GM10847 (cell line): ENCODE data around the gene PPIA.

Experiments used
- POLR2A ChIP-seq: IDR thresholded peaks from 2 replicates; pipeline ENCODE4 v1.6.1; 2011; ENCODE audit not compliant: insufficient read length; ENCODE audit errors: extremely low read depth

Gene PPIA

GRCh38 chr7:44845451-44845850 lies 49.0 kb downstream of the PPIA start:
- no peak for TF ChIP-seq POLR2A

DNA sequence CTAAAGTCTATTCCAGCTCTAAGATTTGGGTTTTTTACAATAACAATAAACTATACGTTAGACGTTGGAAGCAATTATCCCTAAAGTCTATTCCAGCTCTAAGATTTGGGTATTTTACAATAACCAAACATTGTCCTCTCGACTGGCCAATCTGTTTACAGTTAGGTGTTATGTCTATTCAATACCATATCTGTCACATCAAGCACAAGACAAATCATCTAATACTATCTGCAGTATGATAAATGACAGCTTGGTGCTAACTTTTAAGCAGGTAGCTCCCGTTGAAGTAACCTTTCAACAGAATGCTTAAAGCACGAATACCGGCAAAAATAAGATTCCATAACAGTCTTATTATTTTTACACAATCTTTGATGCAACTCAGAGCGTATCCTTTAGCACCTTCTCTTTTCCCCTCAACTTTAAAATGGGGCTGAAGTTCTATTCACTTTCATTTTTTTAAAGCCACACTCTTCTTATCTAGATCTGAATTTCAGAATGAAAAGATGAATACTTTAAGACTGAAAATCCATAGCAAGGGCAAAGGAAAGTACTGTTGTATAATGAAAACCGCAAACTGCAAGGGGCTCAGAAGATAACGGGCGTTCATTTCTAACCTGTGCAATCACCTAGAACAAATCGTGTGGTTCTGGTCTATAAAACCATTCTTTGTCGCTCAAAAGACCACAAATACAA lies 50.5 kb downstream of the PPIA start:
- no peak for TF ChIP-seq POLR2A

DNA sequence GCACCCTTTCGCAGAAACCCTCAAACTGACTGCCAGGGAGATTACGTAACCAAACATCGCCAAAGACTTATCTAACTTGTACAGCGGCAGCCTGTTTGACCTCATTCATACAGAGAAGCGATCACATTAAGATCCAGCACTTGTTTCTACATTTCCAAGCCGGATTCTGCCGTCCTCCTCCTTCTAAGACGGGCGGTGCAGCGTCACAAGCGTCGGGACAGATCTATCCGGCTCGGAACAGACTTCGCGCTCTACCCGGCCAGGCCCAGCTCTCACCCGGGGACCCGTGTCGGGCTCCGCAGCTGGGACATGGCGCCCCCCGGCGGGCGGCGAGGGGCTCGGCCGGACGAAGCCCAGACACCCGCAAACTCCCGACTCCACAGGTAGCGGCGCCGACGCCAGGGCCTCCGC lies 51.0 kb downstream of the PPIA start:
- TF ChIP-seq POLR2A, result no peak

- TF ChIP-seq POLR2A, result peak; percentile 80
Measured at GRCh38 chr7:44847920-44848634, 51.6 kb downstream of the PPIA start, which contains the start of gene H2AZ2. Gene H2AZ2 (minus strand): TSS chr7:44848087. CDS start chr7:44847971, 116 bp downstream.

- TF ChIP-seq POLR2A, result no peak
Measured at GRCh38 chr7:44849259-44849884, 52.9 kb downstream of the PPIA start.

- no peak for TF ChIP-seq POLR2A
Measured at GRCh38 chr7:44849885-44850544, 53.5 kb downstream of the PPIA start.

GRCh38 chr7:44852590-44852989 lies 56.1 kb downstream of the PPIA start:
- TF ChIP-seq POLR2A, result no peak
